Measurements from ENCODE around the gene DNHD1.

GRCh38 chr11:6616596-6617250, 119.6 kb downstream of the DNHD1 start:
- no peak for TF ChIP-seq REST (IDR thresholded peaks at IDR 0.05; ENCODE audit: insufficient read depth in 1 of 2, low read depth in 2 of 2, low read length in 2 of 2)
- no peak for TF ChIP-seq POLR2AphosphoS5 (IDR thresholded peaks at IDR 0.05; ENCODE audit: low read depth, low read length)
- no peak for TF ChIP-seq TAF1 (IDR thresholded peaks at IDR 0.05; ENCODE audit: borderline replicate concordance, insufficient read depth, low read length)
- TF ChIP-seq SIN3A (IDR thresholded peaks at IDR 0.05; ENCODE audit: borderline replicate concordance, insufficient read depth, low read length), result no peak
